Measurements from ENCODE around the gene PTGES3.

GRCh38 chr12:56684745-56685359, 3.2 kb downstream of the PTGES3 start:
- TF ChIP-seq ZNF274 (IDR thresholded peaks at IDR 0.05; ENCODE audit: low read depth, low read length) (no peak), SUZ12 (IDR thresholded peaks at IDR 0.05; ENCODE audit: extremely low read depth, insufficient read depth, insufficient read length) (no peak)
